Astrocyte (in vitro differentiated cells and primary cell): Measurements from ENCODE around the gene LY6G6D. TPM values are rescaled to one million over a fixed set of nuclear protein-coding genes. Genes with fewer than 3 reads are reported as not detected.
A peak's percentile ranks its signal among the peaks of the same experiment; 100 is the strongest.

Experiments used
- DNase-seq: peaks from one replicate; pipeline ENCODE4 v3.0.0-alpha.2; 2010; ENCODE audit warnings: low read depth
- FAIRE-seq: peaks from 2 replicates; lab custom pipeline; 2011; peaks lifted over from hg19 to GRCh38; lab: Jason Lieb, UNC
- H2AFZ ChIP-seq: 2 replicates; pipeline ENCODE4 v1.6.0; 2012; ENCODE audit warnings: low read depth, low read length, inconsistent platforms
- H3K27ac ChIP-seq: 2 replicates; pipeline ENCODE4 v1.5.1; 2011; ENCODE audit warnings: low read depth, low read length, inconsistent platforms
- H3K27me3 ChIP-seq: 2 replicates; pipeline ENCODE4 v1.6.0; 2011; ENCODE audit warnings: low read length, inconsistent platforms; ENCODE audit not compliant: insufficient read depth
- H3K36me3 ChIP-seq: 2 replicates; pipeline ENCODE4 v1.5.1; 2011; ENCODE audit warnings: low read length, inconsistent platforms; ENCODE audit not compliant: insufficient read depth
- H3K4me1 ChIP-seq: 2 replicates; pipeline ENCODE4 v1.5.1; 2011; ENCODE audit warnings: low read length, inconsistent platforms; ENCODE audit not compliant: insufficient read depth
- H3K4me2 ChIP-seq: 2 replicates; pipeline ENCODE4 v1.6.0; 2012; ENCODE audit warnings: low read length, inconsistent platforms
- H3K4me3 ChIP-seq: 2 replicates; pipeline ENCODE4 v1.5.1; 2011; ENCODE audit warnings: low read depth, mild to moderate bottlenecking, low read length, inconsistent platforms; ENCODE audit not compliant: insufficient read depth
- H3K79me2 ChIP-seq: 2 replicates; pipeline ENCODE4 v1.6.0; 2012; ENCODE audit warnings: mild to moderate bottlenecking, low read length, inconsistent platforms; ENCODE audit not compliant: insufficient read depth
- H3K9ac ChIP-seq: 2 replicates; pipeline ENCODE4 v1.6.0; 2012; ENCODE audit warnings: mild to moderate bottlenecking, low read length, inconsistent platforms
- H3K9me3 ChIP-seq: 2 replicates; pipeline ENCODE4 v1.5.1; 2012; ENCODE audit warnings: low read depth, mild to moderate bottlenecking, low read length, inconsistent platforms; ENCODE audit not compliant: insufficient read depth
- H4K20me1 ChIP-seq: 2 replicates; pipeline ENCODE4 v1.6.0; 2012; ENCODE audit warnings: low read length, inconsistent platforms; ENCODE audit not compliant: insufficient read depth
- H3K27ac Mint-ChIP-seq: one replicate; pipeline ENCODE4 v1.8.0; 2021; ENCODE audit warnings: mild to moderate bottlenecking, mixed read lengths; ENCODE audit not compliant: unreplicated experiment
- H3K27me3 Mint-ChIP-seq: one replicate; pipeline ENCODE4 v1.8.0; 2021; ENCODE audit warnings: low read depth, mixed read lengths; ENCODE audit not compliant: unreplicated experiment
- H3K36me3 Mint-ChIP-seq: one replicate; pipeline ENCODE4 v1.8.0; 2021; ENCODE audit warnings: low read depth, mixed read lengths; ENCODE audit not compliant: unreplicated experiment
- H3K4me1 Mint-ChIP-seq: one replicate; pipeline ENCODE4 v1.8.0; 2021; ENCODE audit warnings: low read depth, mixed read lengths; ENCODE audit not compliant: unreplicated experiment
- H3K4me3 Mint-ChIP-seq: one replicate; pipeline ENCODE4 v1.8.0; 2021; ENCODE audit warnings: mild to moderate bottlenecking, moderate library complexity, mixed read lengths; ENCODE audit not compliant: unreplicated experiment
- H3K9me3 Mint-ChIP-seq: one replicate; pipeline ENCODE4 v1.8.0; 2021; ENCODE audit warnings: mild to moderate bottlenecking, mixed read lengths; ENCODE audit not compliant: unreplicated experiment
- EZH2 ChIP-seq: IDR thresholded peaks from 2 replicates; pipeline ENCODE4 v1.6.1; 2012; ENCODE audit warnings: mild to moderate bottlenecking, low read length, inconsistent platforms; ENCODE audit not compliant: insufficient read depth
- total RNA-seq: library from RNA; stranded (reverse); gene quantifications from 2 replicates; pipeline ENCODE4 v1.2.1, GENCODE V29; 2021
- TF ChIP-seq, protein P1 (sequence below): IDR thresholded peaks from 2 replicates; pipeline ENCODE4 v1.5.1; 2011; ENCODE audit warnings: low read depth, mild to moderate bottlenecking, inconsistent platforms, low read length, moderate library complexity; ENCODE audit not compliant: insufficient read depth

Gene LY6G6D
- total RNA-seq, 1 donor from 2014 or later: not detected

- Mint-ChIP-seq H3K4me3 (peak overlapping the region; percentile 90), H3K27ac (peak overlapping the region; percentile 87), H3K36me3 (peaks cover 26% of the 10 kb centered on the region), H3K9me3 (no peaks in the 10 kb centered on the region), H3K27me3 (no peaks in the 10 kb centered on the region), H3K4me1 (peaks cover 23% of the 10 kb centered on the region)
- Histone ChIP-seq H2AFZ (peak overlapping the region; percentile 77), H4K20me1 (peaks cover 63% of the 10 kb centered on the region), H3K27me3 (no peaks in the 10 kb centered on the region), H3K9me3 (no peaks in the 10 kb centered on the region), H3K79me2 (peaks cover 39% of the 10 kb centered on the region), H3K9ac (peak overlapping the region; percentile 88), H3K4me2 (peak overlapping the region; percentile 96), H3K4me1 (peaks cover 29% of the 10 kb centered on the region), H3K36me3 (peaks cover 39% of the 10 kb centered on the region), H3K27ac (peak overlapping the region; percentile 77), H3K4me3 (peak overlapping the region; percentile 86)
- TF ChIP-seq, protein P1, sequence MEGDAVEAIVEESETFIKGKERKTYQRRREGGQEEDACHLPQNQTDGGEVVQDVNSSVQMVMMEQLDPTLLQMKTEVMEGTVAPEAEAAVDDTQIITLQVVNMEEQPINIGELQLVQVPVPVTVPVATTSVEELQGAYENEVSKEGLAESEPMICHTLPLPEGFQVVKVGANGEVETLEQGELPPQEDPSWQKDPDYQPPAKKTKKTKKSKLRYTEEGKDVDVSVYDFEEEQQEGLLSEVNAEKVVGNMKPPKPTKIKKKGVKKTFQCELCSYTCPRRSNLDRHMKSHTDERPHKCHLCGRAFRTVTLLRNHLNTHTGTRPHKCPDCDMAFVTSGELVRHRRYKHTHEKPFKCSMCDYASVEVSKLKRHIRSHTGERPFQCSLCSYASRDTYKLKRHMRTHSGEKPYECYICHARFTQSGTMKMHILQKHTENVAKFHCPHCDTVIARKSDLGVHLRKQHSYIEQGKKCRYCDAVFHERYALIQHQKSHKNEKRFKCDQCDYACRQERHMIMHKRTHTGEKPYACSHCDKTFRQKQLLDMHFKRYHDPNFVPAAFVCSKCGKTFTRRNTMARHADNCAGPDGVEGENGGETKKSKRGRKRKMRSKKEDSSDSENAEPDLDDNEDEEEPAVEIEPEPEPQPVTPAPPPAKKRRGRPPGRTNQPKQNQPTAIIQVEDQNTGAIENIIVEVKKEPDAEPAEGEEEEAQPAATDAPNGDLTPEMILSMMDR: no peak
- TF ChIP-seq EZH2: no peak
- FAIRE-seq: no peak
- peak; percentile 78 for DNase-seq
Measured at GRCh38 chr6:31729979-31730630, 15.0 kb downstream of the LY6G6D start.

GRCh38 chr6:31730631-31731086 lies 15.5 kb downstream of the LY6G6D start:
- DNase-seq (no peak), FAIRE-seq (no peak)
- peak overlapping the region; percentile 86 for H3K4me3 ChIP-seq
- peak overlapping the region; percentile 88 for H3K9ac ChIP-seq
- H3K9me3 Mint-ChIP-seq: no peaks in the 10 kb centered on the region
- H3K79me2 ChIP-seq: peaks cover 44% of the 10 kb centered on the region
- H3K4me1 ChIP-seq: peaks cover 29% of the 10 kb centered on the region
- peaks cover 67% of the 10 kb centered on the region for H4K20me1 ChIP-seq
- H3K27me3 Mint-ChIP-seq: no peaks in the 10 kb centered on the region
- H3K36me3 Mint-ChIP-seq: peaks cover 24% of the 10 kb centered on the region
- no peaks in the 10 kb centered on the region for H3K9me3 ChIP-seq
- peak overlapping the region; percentile 66 for H3K27ac Mint-ChIP-seq
- H3K27ac ChIP-seq: peak overlapping the region; percentile 77
- H3K4me2 ChIP-seq: peak overlapping the region; percentile 96
- H2AFZ ChIP-seq: no peak overlapping the region
- H3K4me1 Mint-ChIP-seq: peaks cover 23% of the 10 kb centered on the region
- no peak for TF ChIP-seq EZH2
- TF ChIP-seq, protein P1: no peak
- H3K27me3 ChIP-seq: no peaks in the 10 kb centered on the region
- H3K4me3 Mint-ChIP-seq: peak overlapping the region; percentile 90
- peaks cover 39% of the 10 kb centered on the region for H3K36me3 ChIP-seq

GRCh38 chr6:31732029-31732428 lies 16.9 kb downstream of the LY6G6D start:
- Histone ChIP-seq H3K27me3 (no peaks in the 10 kb centered on the region), H3K9me3 (no peaks in the 10 kb centered on the region), H3K4me1 (peaks cover 35% of the 10 kb centered on the region), H3K36me3 (peaks cover 32% of the 10 kb centered on the region), H2AFZ (no peak overlapping the region), H3K79me2 (peaks cover 57% of the 10 kb centered on the region), H3K9ac (no peak overlapping the region), H3K4me3 (no peak overlapping the region), H3K27ac (no peak overlapping the region), H3K4me2 (no peak overlapping the region), H4K20me1 (peaks cover 67% of the 10 kb centered on the region)
- H3K9me3 Mint-ChIP-seq: no peaks in the 10 kb centered on the region
- DNase-seq (no peak), FAIRE-seq (no peak)
- H3K27ac Mint-ChIP-seq: peak overlapping the region; percentile 26
- peaks cover 28% of the 10 kb centered on the region for H3K4me1 Mint-ChIP-seq
- no peaks in the 10 kb centered on the region for H3K27me3 Mint-ChIP-seq
- TF ChIP-seq, protein P1: no peak
- TF ChIP-seq EZH2: no peak
- peaks cover 17% of the 10 kb centered on the region for H3K36me3 Mint-ChIP-seq
- H3K4me3 Mint-ChIP-seq: peak overlapping the region; percentile 72
